Choroid plexus epithelial cell (primary cell): ENCODE data around the gene CROCC2.

Experiments used
- DNase-seq: peaks from one replicate; pipeline ENCODE4 v3.0.0-alpha.2; 2010; ENCODE audit warnings: low read depth
- H3K4me3 ChIP-seq: 2 replicates; pipeline ENCODE4 v1.5.1; 2011; ENCODE audit warnings: low read depth, mild to moderate bottlenecking, control low read depth, low read length, moderate library complexity
- CTCF ChIP-seq: conservative IDR thresholded peaks from 2 replicates; pipeline ENCODE4 v1.5.1; 2011; ENCODE audit warnings: low read depth, mild to moderate bottlenecking, control low read depth, inconsistent platforms, low read length, moderate library complexity

The CROCC2 gene

GRCh38 chr2:240982821-240983281 is 76.7 kb downstream of the CROCC2 start:
- no peak for DNase-seq
- TF ChIP-seq CTCF, result no peak
- no peak overlapping the region for H3K4me3 ChIP-seq

DNA sequence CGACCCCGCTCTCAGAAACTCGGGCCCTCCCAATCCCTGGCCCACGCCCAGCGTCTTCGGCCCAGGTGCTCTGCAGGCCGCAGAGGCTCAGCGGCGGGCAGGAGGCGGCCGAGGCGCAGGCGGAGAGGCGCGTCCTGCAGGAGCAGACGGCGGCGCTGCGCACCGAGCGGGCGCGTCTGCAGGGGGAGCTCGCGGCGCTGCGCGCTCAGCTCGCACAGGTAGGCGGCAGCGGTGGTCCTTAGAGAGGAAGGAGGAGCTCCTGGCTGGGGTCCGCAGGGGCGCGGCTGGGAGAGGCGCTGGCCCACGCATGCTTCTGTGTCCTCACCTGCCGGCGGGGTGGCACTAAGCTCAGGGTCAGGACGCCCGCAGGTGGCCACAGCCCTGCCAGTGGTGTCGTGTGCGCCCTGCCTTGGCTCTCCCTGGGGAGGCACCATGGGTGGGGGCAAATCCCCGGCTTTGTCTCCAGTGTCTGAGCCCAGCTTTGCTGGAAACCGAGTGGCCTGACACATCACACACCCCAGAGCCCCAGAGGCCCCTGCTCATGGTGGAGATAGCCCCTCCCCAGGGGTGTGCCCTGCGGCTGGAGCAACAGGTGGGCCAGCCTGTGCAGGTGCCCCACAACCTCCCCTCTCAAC is 77.3 kb downstream of the CROCC2 start:
- peak; percentile 59 for DNase-seq
- H3K4me3 ChIP-seq, result no peak overlapping the region
- peak; percentile 47 for TF ChIP-seq CTCF

GRCh38 chr2:240983996-240984498 is 77.9 kb downstream of the CROCC2 start:
- no peak overlapping the region for H3K4me3 ChIP-seq
- TF ChIP-seq CTCF, result no peak
- no peak for DNase-seq

DNA sequence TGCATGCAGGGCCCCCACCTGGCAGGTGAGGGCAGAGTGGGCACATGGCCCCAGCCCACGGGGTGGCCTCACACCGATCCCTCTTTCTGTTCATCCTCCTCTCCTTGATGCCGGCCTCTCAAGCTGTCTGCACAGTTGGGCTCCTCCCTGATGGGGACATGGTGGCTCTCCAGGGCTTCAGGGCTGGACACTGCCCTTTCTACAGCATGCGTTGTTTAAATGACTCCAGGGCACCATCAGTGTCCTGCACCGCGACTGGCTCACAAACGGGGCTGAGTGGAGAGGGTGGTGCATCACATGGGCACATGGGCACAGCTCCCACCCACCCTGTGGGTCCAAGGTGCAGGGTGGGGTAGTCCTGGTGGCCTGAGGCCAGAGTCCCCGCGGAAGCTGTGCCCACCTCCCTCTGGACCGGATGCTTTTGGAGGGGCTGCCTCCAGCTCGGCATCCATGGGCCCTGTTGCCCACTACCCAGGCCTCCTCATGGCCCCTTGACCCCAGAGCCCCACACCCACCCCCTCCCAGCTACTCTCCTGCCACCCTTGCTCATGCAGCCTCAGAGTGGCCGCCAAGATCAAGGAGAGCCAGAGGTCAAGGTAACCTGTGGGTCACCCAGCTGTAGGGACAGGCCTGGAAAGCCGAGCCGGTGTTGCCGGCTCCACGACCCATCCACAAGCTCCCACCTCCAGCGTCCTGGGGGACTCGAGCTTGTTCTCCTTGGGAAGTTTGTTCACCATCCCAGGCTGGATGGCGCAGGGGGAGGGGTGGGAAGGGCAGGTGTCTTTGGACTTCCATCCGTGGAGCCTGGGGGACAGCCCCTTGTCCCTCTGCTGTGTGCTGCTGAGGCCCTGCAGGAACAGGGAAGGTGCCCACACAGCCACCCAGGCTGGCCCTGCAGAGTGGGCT is 80.0 kb downstream of the CROCC2 start:
- no peak for TF ChIP-seq CTCF
- H3K4me3 ChIP-seq, result no peak overlapping the region

DNA sequence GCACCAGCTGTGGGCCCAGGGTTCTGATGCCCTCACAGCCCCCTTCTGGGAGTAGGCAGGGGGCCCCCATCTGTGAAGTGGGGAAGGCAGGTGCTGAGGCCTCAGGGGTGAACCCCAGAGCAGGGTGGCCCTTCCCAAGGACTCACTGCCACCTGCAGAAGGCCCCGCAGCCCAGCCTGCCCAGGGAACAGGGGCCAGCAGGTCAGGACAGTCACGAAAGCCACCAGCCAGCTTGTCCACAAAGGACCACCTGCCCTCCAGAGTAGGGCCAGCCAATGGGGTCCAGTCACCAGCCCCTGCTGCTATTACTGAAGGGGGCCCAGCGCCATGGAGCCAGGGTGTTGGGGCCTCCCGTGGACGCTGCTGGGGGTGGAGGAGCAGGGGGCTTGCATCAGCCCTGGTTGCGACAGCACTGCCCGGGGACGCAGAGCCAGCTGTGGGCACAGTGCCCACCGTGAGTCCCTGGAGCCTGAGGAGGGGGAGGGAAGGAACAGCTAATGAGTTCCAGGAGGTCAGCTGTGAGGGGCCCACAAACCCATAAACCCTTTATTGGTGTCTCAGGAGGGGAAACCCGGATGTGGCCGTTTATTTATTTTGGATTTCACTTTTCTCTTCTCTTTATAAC is 80.8 kb downstream of the CROCC2 start:
- no peak for TF ChIP-seq CTCF
- DNase-seq, result peak; percentile 42
- H3K4me3 ChIP-seq, result no peak overlapping the region

More for the DNA sequence above, 80.0 kb downstream of the CROCC2 start:
- DNase-seq, result no peak

DNA sequence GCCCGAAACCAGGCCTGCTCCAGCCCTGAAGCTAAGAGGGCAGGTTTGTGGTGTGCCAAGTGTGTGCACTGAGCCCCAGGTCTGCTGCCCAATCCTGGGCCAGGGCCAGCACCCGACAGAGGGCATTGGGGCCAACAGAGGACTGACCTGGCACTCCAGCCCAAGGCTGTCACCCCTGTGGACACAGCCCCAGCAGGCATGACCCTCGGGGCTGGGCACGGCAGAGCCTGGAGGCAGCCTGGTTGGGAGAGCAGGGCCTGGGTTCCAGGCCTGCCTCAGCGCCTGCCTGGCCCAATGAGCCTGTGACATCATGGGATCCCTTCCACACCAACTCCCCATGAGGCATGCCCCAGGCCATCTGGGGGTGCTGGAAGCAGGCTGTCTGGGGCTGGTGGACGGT is 81.5 kb downstream of the CROCC2 start:
- no peak overlapping the region for H3K4me3 ChIP-seq
- no peak for TF ChIP-seq CTCF
- no peak for DNase-seq
